PFSK-1 (cell line): ENCODE measurements around the gene GTPBP10.

Experiments used
- FOXP2 ChIP-seq: optimal IDR thresholded peaks from 2 replicates; pipeline ENCODE3; 2011; ENCODE audit warnings: borderline replicate concordance, control low read depth, inconsistent platforms; ENCODE audit not compliant: insufficient read depth; ENCODE audit errors: extremely low read length, extremely low read depth
- POLR2AphosphoS5 ChIP-seq: IDR thresholded peaks from 2 replicates; pipeline ENCODE4 v1.6.1; 2012; ENCODE audit warnings: low read depth, mild to moderate bottlenecking, control low read depth, low read length, moderate library complexity
- SIN3A ChIP-seq: IDR thresholded peaks from 2 replicates; pipeline ENCODE4 v1.6.1; 2012; ENCODE audit warnings: mild to moderate bottlenecking, low read length, moderate library complexity, borderline replicate concordance; ENCODE audit not compliant: insufficient read depth
- TAF1 ChIP-seq: IDR thresholded peaks from 2 replicates; pipeline ENCODE4 v1.6.1; 2012; ENCODE audit warnings: low read length, control low read depth, borderline replicate concordance; ENCODE audit not compliant: insufficient read depth
- TF ChIP-seq, protein P1 (sequence below), 2 experiments: IDR thresholded peaks; 2 replicates each; pipeline versions ENCODE4 v1.6.1 to v1.8.0; 2011 to 2012; ENCODE audit warnings: low read depth in 2 of 2, low read length in 2 of 2, control low read depth in 1 of 2, inconsistent platforms in 1 of 2, mild to moderate bottlenecking in 1 of 2, moderate library complexity in 1 of 2; ENCODE audit not compliant: insufficient read depth in 1 of 2

Gene GTPBP10

DNA sequence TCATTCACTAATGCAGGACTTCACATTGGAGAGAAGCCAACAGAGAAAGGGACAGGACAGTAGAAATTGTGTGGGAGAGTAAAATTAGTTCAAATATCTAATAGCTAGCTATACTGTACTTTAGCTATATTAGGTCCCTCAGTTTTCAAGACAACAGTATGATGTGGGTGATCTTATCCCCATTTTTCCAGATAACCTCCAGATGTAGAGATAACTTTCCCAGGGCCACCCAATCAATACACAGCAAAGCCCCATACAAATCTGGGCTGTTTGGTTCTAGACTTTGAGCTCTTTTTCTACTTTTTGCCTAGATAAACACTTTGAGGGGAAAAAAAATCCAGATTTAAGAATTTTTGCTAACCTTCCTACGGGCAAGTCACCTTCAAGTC, 56.3 kb downstream of the GTPBP10 start:
- TF ChIP-seq TAF1 (no peak), POLR2AphosphoS5 (no peak), SIN3A (no peak), FOXP2 (no peak)
- TF ChIP-seq, protein P1, sequence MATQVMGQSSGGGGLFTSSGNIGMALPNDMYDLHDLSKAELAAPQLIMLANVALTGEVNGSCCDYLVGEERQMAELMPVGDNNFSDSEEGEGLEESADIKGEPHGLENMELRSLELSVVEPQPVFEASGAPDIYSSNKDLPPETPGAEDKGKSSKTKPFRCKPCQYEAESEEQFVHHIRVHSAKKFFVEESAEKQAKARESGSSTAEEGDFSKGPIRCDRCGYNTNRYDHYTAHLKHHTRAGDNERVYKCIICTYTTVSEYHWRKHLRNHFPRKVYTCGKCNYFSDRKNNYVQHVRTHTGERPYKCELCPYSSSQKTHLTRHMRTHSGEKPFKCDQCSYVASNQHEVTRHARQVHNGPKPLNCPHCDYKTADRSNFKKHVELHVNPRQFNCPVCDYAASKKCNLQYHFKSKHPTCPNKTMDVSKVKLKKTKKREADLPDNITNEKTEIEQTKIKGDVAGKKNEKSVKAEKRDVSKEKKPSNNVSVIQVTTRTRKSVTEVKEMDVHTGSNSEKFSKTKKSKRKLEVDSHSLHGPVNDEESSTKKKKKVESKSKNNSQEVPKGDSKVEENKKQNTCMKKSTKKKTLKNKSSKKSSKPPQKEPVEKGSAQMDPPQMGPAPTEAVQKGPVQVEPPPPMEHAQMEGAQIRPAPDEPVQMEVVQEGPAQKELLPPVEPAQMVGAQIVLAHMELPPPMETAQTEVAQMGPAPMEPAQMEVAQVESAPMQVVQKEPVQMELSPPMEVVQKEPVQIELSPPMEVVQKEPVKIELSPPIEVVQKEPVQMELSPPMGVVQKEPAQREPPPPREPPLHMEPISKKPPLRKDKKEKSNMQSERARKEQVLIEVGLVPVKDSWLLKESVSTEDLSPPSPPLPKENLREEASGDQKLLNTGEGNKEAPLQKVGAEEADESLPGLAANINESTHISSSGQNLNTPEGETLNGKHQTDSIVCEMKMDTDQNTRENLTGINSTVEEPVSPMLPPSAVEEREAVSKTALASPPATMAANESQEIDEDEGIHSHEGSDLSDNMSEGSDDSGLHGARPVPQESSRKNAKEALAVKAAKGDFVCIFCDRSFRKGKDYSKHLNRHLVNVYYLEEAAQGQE (IDR thresholded peaks at IDR 0.05; ENCODE audit: insufficient read depth in 1 of 2, low read depth in 2 of 2, low read length in 2 of 2) = no peak

DNA sequence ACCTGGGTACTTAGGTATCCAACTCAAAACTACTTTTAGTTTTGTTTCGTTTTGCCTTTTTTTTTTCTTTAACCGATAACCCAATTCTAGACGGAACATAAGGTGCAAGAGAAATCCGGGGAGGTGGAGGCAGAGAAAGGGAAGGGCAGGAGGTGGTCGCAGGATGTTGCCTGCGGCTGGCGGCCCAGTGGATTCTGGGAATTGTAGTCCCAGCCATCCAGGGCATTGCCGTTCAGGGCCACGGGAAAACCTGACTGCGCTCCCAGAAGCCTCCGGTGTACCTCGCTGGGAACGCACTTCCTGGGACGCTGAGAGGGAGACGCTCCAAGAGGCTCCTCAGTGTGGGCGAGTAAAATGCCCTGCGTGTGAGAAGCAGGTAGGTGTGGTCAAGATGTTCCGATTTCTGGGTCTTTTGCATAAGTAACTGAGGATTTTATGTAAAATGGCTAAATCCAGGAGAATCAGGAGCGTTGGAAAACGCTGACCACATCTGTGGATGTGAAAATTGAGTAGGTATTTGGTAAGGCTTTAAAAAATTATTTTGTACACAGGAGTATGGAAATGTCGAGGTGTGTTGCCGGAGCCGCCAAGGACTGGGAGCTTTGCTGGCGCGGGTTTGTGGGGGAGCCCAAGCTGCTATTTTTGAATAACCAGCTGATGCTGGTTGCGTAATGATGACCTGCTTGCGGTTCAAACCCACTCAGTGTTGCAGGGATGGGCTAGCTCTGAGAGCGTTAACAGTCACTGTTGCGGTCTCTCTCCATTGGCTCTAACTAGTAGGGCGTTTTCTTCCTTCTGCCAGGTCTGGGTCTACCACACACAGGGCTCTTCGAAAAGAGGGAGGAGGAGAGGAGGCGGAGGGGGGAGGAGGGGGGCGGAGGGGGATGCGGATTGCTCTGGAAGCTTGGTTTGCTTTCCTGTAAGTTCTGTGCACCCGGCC, 56.9 kb downstream of the GTPBP10 start, which contains the start of gene CLDN12:
Gene CLDN12, plus strand, starts transcription at position 288 of the 940 bp plus-strand sequence. CDS start 9,216 bp downstream, outside the sequence.
- TF ChIP-seq POLR2AphosphoS5 = peak; percentile 89
- TF ChIP-seq FOXP2 = peak; percentile 61
- TF ChIP-seq SIN3A = 0 out of 2 replicates have a peak, but pooled peaks have one; percentile 19
- TF ChIP-seq, protein P1 (IDR thresholded peaks at IDR 0.05; ENCODE audit: insufficient read depth in 1 of 2, low read depth in 2 of 2, low read length in 2 of 2) = no peak
- TF ChIP-seq TAF1 = peak; percentile 69; the same call in 1 of the 2 replicates

DNA sequence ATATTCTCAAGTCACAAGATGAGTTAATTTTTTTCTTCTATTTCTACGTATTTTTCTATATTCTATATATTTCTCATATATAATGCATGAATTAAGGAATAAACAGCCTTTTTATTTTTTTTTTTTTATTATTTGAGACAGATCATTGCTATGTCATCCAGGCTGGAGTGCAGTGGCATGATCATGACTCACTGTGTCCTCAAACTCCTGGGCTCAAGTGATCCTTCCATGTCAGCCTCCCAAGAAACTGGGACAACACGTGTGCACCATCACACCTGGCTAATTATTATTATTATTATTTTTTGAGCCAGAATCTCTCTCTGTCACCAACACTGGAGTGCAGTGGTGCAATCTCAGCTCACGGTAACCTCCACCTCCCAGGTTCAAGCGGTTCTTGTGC, 58.3 kb downstream of the GTPBP10 start:
- TF ChIP-seq TAF1 (no peak), POLR2AphosphoS5 (no peak)

DNA sequence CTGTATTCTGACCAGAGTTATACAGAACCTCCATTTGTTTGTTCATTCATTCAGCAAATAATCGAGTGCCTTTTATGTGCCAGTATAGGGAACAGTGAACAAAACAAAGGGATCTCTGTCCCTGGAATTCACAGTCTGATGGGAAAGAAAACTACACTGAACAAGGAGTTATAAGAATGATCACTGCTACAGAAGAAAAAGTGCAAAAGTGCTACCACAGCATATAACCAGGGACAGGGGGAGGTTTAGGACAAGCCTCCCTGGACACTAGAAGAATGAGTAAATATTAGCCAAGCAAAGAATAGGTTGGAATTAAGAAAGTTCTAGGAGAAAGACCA, 60.9 kb downstream of the GTPBP10 start:
- TF ChIP-seq, protein P1 (IDR thresholded peaks at IDR 0.05; ENCODE audit: insufficient read depth in 1 of 2, low read depth in 2 of 2, low read length in 2 of 2) = no peak
- TF ChIP-seq FOXP2 (no peak), TAF1 (no peak), SIN3A (no peak), POLR2AphosphoS5 (no peak)

DNA sequence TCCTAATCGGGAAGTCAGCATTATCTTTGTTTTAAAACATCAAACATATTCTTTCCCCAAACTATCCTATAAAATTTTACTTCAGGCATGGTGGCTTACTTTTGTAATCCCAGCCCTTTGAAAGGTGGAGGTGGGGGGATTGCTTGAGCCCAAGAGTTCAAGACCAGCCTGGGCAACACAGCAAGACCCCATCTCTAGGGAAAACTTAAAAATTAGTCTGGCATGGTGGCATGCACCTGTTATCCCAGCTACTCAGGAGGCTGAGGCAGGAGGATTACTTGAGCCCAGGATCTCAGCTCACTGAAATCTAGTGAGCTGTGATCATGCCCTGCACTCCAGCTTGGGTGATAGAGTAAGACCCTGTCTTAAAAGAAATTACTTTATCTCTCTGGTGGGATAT, 61.6 kb downstream of the GTPBP10 start:
- TF ChIP-seq, protein P1 (IDR thresholded peaks at IDR 0.05; ENCODE audit: insufficient read depth in 1 of 2, low read depth in 2 of 2, low read length in 2 of 2) = no peak
- TF ChIP-seq FOXP2 = no peak
- no peak for TF ChIP-seq POLR2AphosphoS5
- TF ChIP-seq SIN3A = no peak
- no peak for TF ChIP-seq TAF1
